ENCODE measurements around the gene NUBPL.
"Not testable (repeated sequence)": the region's sequence is repeated elsewhere in the genome, so short reads cannot be mapped to it uniquely, and the experiment has no call there.

Gene NUBPL

GRCh38 chr14:31749275-31749674 lies 188.1 kb downstream of the NUBPL start:
- DNase-seq, result no peak

GRCh38 chr14:31751047-31751446 lies 189.8 kb downstream of the NUBPL start:
- not testable (repeated sequence) for DNase-seq

- DNase-seq, result no peak
Observed at GRCh38 chr14:31752867-31753661, 191.9 kb downstream of the NUBPL start.

GRCh38 chr14:31758941-31759340 lies 197.7 kb downstream of the NUBPL start:
- no peak for DNase-seq

GRCh38 chr14:31760277-31760676 lies 199.1 kb downstream of the NUBPL start:
- no peak for DNase-seq

- DNase-seq, result no peak
Observed at GRCh38 chr14:31761325-31761724, 200.1 kb downstream of the NUBPL start.

GRCh38 chr14:31763041-31763440 lies 201.8 kb downstream of the NUBPL start:
- DNase-seq, result no peak

GRCh38 chr14:31766315-31766892 lies 205.2 kb downstream of the NUBPL start:
- no peak for DNase-seq

- no peak for DNase-seq
Observed at GRCh38 chr14:31768355-31768754, 207.2 kb downstream of the NUBPL start.

GRCh38 chr14:31770271-31770670 lies 209.1 kb downstream of the NUBPL start:
- DNase-seq, result no peak

GRCh38 chr14:31774567-31774966 lies 213.4 kb downstream of the NUBPL start:
- no peak for DNase-seq

GRCh38 chr14:31777312-31777711 lies 216.1 kb downstream of the NUBPL start:
- no peak for DNase-seq

- DNase-seq, result no peak
Observed at GRCh38 chr14:31781578-31781977, 220.4 kb downstream of the NUBPL start.

- no peak for DNase-seq
Observed at GRCh38 chr14:31785574-31785973, 224.4 kb downstream of the NUBPL start.

GRCh38 chr14:31787377-31787776 lies 226.2 kb downstream of the NUBPL start:
- DNase-seq, result no peak

- DNase-seq, result no peak
Observed at GRCh38 chr14:31788340-31788739, 227.1 kb downstream of the NUBPL start.

- DNase-seq, result no peak
Observed at GRCh38 chr14:31792726-31793125, 231.5 kb downstream of the NUBPL start.

GRCh38 chr14:31797946-31798345 lies 236.7 kb downstream of the NUBPL start:
- not testable (repeated sequence) for DNase-seq

GRCh38 chr14:31802838-31803237 lies 241.6 kb downstream of the NUBPL start:
- DNase-seq, result no peak

- no peak for DNase-seq
Observed at GRCh38 chr14:31806249-31806648, 245.0 kb downstream of the NUBPL start.

GRCh38 chr14:31811693-31812628 lies 250.8 kb downstream of the NUBPL start:
- not testable (repeated sequence) for DNase-seq

- not testable (repeated sequence) for DNase-seq
Observed at GRCh38 chr14:31813724-31814490, 252.7 kb downstream of the NUBPL start.

GRCh38 chr14:31819281-31819680 lies 258.1 kb downstream of the NUBPL start:
- no peak for DNase-seq
